OCI-LY7 (cell line): ENCODE results near the gene MRPS23.

Experiments used
- CTCF ChIP-seq: fragments of 200-600 bp; sonication (generic); conservative IDR thresholded peaks from 2 replicates; pipeline ENCODE4 v1.5.1; 2014; ENCODE audit warnings: mild to moderate bottlenecking, antibody characterized with exemption, low read length, moderate library complexity, mixed read lengths
- EZH2phosphoT487 ChIP-seq: fragments of 200-600 bp; sonication (generic); IDR thresholded peaks from 2 replicates; pipeline ENCODE4 v1.6.1; 2018; ENCODE audit warnings: low read depth, borderline replicate concordance, mild to moderate bottlenecking, mixed run types, antibody characterized with exemption, low read length, moderate library complexity, mixed read lengths

GRCh38 chr17:57881783-57882351 lies 32.0 kb upstream of the MRPS23 start:
- TF ChIP-seq CTCF = no peak
- TF ChIP-seq EZH2phosphoT487 = no peak
